Measurements from ENCODE around the gene ZSCAN5B.
"Not testable (repeated sequence)": the region's sequence is repeated elsewhere in the genome, so short reads cannot be mapped to it uniquely, and the experiment has no call there.

Gene ZSCAN5B, protein sequence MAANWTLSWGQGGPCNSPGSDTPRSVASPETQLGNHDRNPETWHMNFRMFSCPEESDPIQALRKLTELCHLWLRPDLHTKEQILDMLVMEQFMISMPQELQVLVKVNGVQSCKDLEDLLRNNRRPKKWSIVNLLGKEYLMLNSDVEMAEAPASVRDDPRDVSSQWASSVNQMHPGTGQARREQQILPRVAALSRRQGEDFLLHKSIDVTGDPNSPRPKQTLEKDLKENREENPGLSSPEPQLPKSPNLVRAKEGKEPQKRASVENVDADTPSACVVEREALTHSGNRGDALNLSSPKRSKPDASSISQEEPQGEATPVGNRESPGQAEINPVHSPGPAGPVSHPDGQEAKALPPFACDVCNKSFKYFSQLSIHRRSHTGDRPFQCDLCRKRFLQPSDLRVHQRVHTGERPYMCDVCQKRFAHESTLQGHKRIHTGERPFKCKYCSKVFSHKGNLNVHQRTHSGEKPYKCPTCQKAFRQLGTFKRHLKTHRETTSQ

DNA sequence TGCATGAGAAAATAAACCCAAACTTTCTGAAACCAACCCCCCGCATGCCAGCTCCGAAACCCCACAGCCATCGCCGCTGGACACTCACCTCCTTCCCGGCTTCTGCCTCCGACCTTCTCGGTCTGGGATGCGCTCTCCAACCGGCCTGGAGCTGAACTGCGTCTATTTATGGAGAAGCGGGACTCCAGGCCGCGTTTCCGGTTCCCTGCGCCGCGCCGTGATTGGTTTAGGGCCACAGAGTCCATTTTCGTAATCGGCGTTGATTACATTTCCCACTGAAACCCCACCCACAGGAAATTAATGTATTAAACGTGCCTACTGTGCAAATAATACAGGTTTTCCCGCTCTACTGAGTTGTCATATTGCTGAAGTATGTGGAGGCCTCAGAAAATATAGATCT lies at the start of gene ZSCAN5B:
ZSCAN5B (minus strand) TSS at position 138 of the 400 bp plus-strand sequence. CDS start 4,731 bp downstream, outside the sequence.
- DNase-seq (ENCODE audit: low read depth); in situ Hi-C loops (cut with HindIII; ENCODE audit: low sequenced_read_pairs); H3K4me3 ChIP-seq (ENCODE audit: low read depth, low read length): not testable (repeated sequence)

DNA sequence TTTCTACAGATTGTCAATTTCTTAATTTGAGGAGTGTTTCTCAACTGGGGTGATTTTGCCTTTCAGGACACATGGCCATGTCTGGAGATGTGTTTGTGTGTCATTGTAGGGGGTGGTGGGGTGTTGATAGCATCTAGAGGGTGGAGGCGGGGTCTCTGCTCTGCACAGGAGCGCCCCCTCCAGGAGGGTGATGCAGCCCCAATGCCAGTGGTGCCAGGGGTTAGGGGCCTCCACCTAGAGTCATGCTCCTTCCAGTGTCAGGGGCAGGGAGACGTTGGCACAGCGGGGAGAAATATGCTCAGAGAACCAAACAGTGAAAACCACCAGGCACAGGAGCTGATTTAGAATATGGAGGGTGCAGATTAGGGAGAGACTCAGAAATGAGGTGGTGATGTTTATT lies 48.2 kb upstream of the ZSCAN5B start:
- DNase-seq (ENCODE audit: low read depth); H3K4me3 ChIP-seq (ENCODE audit: low read depth, low read length); in situ Hi-C loops (cut with HindIII; ENCODE audit: low sequenced_read_pairs): not testable (repeated sequence)

DNA sequence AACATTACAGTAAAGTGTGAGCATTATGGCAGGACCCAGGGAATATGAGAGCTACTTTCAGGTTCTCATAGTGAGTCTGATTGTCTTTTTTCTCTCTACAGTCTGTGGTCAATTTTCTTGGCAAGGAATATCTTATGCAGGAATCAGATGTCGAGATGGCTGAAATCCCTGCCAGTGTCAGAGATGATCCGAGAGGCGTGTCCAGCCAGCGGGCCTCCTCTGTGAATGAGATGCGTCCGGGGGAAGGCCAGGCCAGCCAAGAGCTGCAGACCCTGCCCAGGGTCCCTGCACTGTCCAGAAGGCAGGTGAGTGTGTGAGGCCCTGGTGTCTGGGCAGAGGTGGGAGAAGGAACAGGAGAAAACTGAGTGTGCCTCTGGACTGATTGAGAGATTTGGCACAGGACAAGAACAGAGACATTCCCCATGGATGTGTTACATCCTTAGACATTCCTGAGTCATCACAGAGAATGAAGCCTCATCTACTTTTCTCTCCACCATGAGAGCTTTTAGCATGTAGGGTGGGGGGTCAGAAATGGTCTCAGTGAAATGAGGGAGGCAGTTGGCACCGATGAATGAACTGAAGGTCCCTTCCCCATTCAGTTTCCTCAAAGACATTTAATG lies 47.6 kb upstream of the ZSCAN5B start:
- no peak overlapping the region for H3K4me3 ChIP-seq (ENCODE audit: low read depth, low read length)
- TF ChIP-seq, protein P1, sequence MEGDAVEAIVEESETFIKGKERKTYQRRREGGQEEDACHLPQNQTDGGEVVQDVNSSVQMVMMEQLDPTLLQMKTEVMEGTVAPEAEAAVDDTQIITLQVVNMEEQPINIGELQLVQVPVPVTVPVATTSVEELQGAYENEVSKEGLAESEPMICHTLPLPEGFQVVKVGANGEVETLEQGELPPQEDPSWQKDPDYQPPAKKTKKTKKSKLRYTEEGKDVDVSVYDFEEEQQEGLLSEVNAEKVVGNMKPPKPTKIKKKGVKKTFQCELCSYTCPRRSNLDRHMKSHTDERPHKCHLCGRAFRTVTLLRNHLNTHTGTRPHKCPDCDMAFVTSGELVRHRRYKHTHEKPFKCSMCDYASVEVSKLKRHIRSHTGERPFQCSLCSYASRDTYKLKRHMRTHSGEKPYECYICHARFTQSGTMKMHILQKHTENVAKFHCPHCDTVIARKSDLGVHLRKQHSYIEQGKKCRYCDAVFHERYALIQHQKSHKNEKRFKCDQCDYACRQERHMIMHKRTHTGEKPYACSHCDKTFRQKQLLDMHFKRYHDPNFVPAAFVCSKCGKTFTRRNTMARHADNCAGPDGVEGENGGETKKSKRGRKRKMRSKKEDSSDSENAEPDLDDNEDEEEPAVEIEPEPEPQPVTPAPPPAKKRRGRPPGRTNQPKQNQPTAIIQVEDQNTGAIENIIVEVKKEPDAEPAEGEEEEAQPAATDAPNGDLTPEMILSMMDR (IDR thresholded peaks at IDR 0.05; ENCODE audit: low read depth, low read length, missing control alignments), result no peak
- no peak for DNase-seq (ENCODE audit: low read depth)
- in situ Hi-C loops (cut with HindIII; ENCODE audit: low sequenced_read_pairs), result no loop called here

DNA sequence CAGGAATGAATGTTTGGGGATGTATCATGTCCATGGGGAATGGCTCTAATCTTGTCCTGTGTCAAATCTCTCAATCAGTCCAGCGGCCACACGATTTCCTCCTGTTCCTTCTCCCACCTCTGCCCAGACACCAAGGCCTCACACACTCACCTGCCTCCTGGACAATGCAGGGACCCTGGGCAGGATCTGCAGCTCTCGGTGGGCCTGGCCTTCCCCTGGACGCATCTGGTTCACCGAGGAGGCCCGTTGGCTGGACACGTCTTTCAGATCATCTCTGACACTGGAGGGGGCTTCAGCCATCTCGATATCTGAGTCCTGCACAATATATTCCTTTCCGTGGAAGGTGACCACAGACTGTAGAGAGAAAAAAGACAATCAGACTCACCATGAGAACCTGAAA lies 25.9 kb upstream of the ZSCAN5B start:
- in situ Hi-C loops (cut with HindIII; ENCODE audit: low sequenced_read_pairs), result no loop called here
- no peak overlapping the region for H3K4me3 ChIP-seq (ENCODE audit: low read depth, low read length)
- TF ChIP-seq, protein P1 (IDR thresholded peaks at IDR 0.05; ENCODE audit: low read depth, low read length, missing control alignments), result no peak
- no peak for DNase-seq (ENCODE audit: low read depth)

DNA sequence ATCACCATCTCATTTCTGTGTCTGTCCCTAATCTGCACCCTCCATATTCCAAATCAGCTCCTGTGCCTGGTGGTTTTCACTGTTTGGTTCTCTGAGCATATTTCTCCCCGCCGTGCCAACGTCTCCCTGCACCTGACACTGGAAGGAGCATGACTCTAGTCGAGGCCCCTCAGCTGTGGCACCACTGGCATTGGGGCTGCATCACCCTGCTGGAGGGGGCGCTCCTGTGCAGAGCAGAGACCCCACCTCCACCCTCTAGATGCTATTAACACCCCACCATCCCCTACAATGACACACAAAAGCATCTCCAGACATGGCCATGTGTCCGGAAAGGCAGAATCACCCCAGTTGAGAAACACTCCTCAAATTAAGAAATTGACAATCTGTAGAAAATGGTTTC lies 25.3 kb upstream of the ZSCAN5B start:
- in situ Hi-C loops (cut with HindIII; ENCODE audit: low sequenced_read_pairs), result no loop called here
- no peak for DNase-seq (ENCODE audit: low read depth)
- TF ChIP-seq, protein P1 (IDR thresholded peaks at IDR 0.05; ENCODE audit: low read depth, low read length, missing control alignments), result no peak
- H3K4me3 ChIP-seq (ENCODE audit: low read depth, low read length), result no peak overlapping the region

DNA sequence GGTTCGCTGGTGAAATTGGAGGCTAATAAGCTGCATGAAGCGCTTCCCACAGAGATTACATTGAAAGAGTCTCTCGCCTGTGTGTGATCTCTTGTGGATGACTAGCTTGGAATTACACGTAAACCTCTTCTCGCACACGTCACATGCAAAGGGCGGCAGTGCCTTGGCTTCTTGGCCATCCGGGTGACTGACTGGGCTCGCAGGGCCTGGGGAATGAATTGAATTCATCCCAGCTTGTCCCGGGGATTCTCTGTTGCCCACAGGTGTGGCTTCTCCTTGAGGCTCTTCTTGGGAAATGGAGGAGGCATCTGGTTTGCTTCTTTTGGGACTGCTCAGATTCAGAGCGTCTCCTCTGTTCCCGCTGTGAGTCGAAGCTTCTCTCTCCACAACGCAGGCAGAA lies 24.3 kb upstream of the ZSCAN5B start:
- TF ChIP-seq, protein P1 (IDR thresholded peaks at IDR 0.05; ENCODE audit: low read depth, low read length, missing control alignments), result no peak
- no peak for DNase-seq (ENCODE audit: low read depth)
- H3K4me3 ChIP-seq (ENCODE audit: low read depth, low read length), result no peak overlapping the region
- in situ Hi-C loops (cut with HindIII; ENCODE audit: low sequenced_read_pairs), result no loop called here

DNA sequence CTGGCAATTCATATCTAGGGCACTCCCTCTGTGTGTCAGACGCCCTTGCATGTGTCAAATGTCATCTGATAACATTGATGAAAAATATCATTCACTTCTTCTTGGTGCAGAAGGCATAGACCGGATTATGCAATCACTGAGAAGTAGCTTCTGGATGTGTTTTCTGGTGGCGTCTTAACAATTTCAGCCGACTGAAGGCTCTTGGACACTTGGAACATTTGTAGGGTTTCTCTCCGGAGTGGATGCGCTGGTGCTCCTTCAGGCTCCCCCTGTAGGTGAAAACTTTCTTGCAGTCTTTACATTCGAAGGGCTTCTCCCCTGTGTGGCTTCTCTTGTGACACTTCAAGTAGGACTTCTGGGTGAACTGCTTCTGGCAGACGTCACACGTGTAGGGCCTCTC lies 23.9 kb upstream of the ZSCAN5B start:
- H3K4me3 ChIP-seq (ENCODE audit: low read depth, low read length); DNase-seq (ENCODE audit: low read depth); in situ Hi-C loops (cut with HindIII; ENCODE audit: low sequenced_read_pairs): not testable (repeated sequence)

DNA sequence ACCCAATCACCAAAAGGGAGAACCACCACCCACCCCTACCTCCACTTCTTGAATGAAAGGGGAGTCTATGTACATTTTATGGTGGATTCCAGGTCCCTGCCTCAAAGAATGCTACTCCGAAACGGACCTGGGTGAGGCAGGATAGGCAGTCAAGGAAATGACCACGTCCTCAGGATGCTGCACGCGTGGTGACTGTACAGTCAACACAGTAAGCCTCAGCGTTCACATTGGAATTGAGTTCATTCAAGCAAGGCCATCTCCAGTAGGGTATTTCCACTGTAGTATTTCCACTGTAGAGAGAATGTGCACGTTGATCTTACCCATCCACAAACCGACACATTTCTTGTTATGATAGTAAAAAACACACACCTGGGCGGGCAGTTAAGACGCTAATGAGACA lies 21.4 kb upstream of the ZSCAN5B start:
- H3K4me3 ChIP-seq (ENCODE audit: low read depth, low read length), result no peak overlapping the region
- in situ Hi-C loops (cut with HindIII; ENCODE audit: low sequenced_read_pairs), result no loop called here
- TF ChIP-seq, protein P1 (IDR thresholded peaks at IDR 0.05; ENCODE audit: low read depth, low read length, missing control alignments), result no peak
- DNase-seq (ENCODE audit: low read depth), result no peak

Measured in astrocyte of the cerebellum (primary cell).